Peyer's patch (tissue), 4 donors: ENCODE results near the gene ZNF579. TPM values are rescaled to one million over a fixed set of nuclear protein-coding genes. Genes with fewer than 3 reads are reported as not detected.

Source experiments
- DNase-seq, 3 donors: peaks; one replicate each; pipeline ENCODE4 v3.0.0-alpha.2; 2017 to 2019
- H3K27ac ChIP-seq, 4 donors: fragments of 200-600 bp; sonication (generic); one replicate each; pipeline ENCODE4 v1.5.1; 2016 to 2019
- H3K27me3 ChIP-seq, 2 donors: fragments of 200-600 bp; sonication (generic); one replicate each; pipeline ENCODE4 v1.5.1; 2019
- H3K36me3 ChIP-seq, 3 donors: fragments of 200-600 bp; sonication (generic); one replicate each; pipeline ENCODE4 v1.5.1; 2016 to 2019
- H3K4me1 ChIP-seq, 4 donors: fragments of 200-600 bp; sonication (generic); one replicate each; pipeline ENCODE4 v1.5.1; 2016 to 2019
- H3K4me3 ChIP-seq, 4 donors: fragments of 200-600 bp; sonication (generic); 1 replicate in 3 of 4; 2 replicates in 1 of 4; pipeline ENCODE4 v1.5.1; 2016 to 2019; ENCODE audit warnings: mild to moderate bottlenecking in 1 of 4
- H3K9me3 ChIP-seq, 4 donors: fragments of 200-600 bp; sonication (generic); one replicate each; pipeline ENCODE4 v1.5.1; 2016 to 2019; ENCODE audit warnings: mild to moderate bottlenecking in 1 of 4
- CTCF ChIP-seq, 6 experiments: fragments of 450-650 bp in 4 of 6; fragments of 200-600 bp in 2 of 6; sonication (generic) in 1 of 6; IDR thresholded peaks; one replicate each; pipeline ENCODE4 v1.5.1; 2017 to 2019; ENCODE audit warnings: antibody characterized with exemption in 6 of 6, mild to moderate bottlenecking in 3 of 6, moderate library complexity in 1 of 6
- POLR2A ChIP-seq, 2 donors: fragments of 450-650 bp; IDR thresholded peaks; one replicate each; pipeline ENCODE4 v1.5.1; 2017; ENCODE audit warnings: antibody characterized with exemption in 2 of 2, mild to moderate bottlenecking in 2 of 2, moderate library complexity in 2 of 2
- total RNA-seq, 4 donors: library from RNA; depleted of rRNA; stranded (reverse); fragments of >200 nt; gene quantifications; one replicate each; pipeline ENCODE4 v1.1.0, GENCODE V29; 2016

Gene ZNF579
- total RNA-seq, 4 donors from 2014 or later = 1.7 to 6.1 (median 3.1) TPM; not detected in 1

GRCh38 chr19:55600662-55601028 lies 20.0 kb upstream of the ZNF579 start:
- TF ChIP-seq POLR2A (IDR thresholded peaks at IDR 0.05) = no peak
- no peak for TF ChIP-seq CTCF (IDR thresholded peaks at IDR 0.05)
- H3K27ac ChIP-seq = peak overlapping the region; percentile 96 to 98 (median 96)
- no peak for DNase-seq

GRCh38 chr19:55599842-55600661 lies 19.4 kb upstream of the ZNF579 start, which contains the start of gene ZNF524:
TSS of gene ZNF524 (plus strand) at chr19:55600288. CDS start at chr19:55602113, 1,825 bp downstream.
- Histone ChIP-seq H3K36me3 (peaks cover 0 to 26% (median 0%) of the 10 kb centered on the region in 3 donors), H3K27me3 (no peaks in the 10 kb centered on the region), H3K27ac (peak within 1 kb of the TSS; percentile 96 to 98 (median 96)), H3K4me3 (peak within 1 kb of the TSS; percentile 61 to 99 (median 72)), H3K4me1 (peaks cover 0 to 30% (median 10%) of the 10 kb centered on the region in 4 donors), H3K9me3 (no peaks in the 10 kb centered on the region)
- peak in 1 of 2 donors; percentile 21 for TF ChIP-seq POLR2A (IDR thresholded peaks at IDR 0.05)
- TF ChIP-seq CTCF (IDR thresholded peaks at IDR 0.05) = peak in 1 of 6 experiments; percentile 8
- DNase-seq = peak; percentile 84 to 92 (median 92)

More at GRCh38 chr19:55600662-55601028, 20.0 kb upstream of the ZNF579 start:
- Histone ChIP-seq H3K4me3 (peak overlapping the region; percentile 61 to 99 (median 72)), H3K27me3 (no peaks in the 10 kb centered on the region), H3K4me1 (peaks cover 0 to 30% (median 10%) of the 10 kb centered on the region in 4 donors), H3K36me3 (peaks cover 0 to 20% (median 0%) of the 10 kb centered on the region in 3 donors), H3K9me3 (no peaks in the 10 kb centered on the region)

GRCh38 chr19:55599468-55599841 lies 18.8 kb upstream of the ZNF579 start, which contains the start of gene FIZ1:
TSS of gene FIZ1 (minus strand) at chr19:55599517. CDS start at chr19:55597865, 1,652 bp downstream.
- Histone ChIP-seq H3K4me1 (peaks cover 0 to 25% (median 8%) of the 10 kb centered on the region in 4 donors), H3K36me3 (peaks cover 0 to 29% (median 0%) of the 10 kb centered on the region in 3 donors)
- peak; percentile 98 to 99 (median 98) for DNase-seq

GRCh38 chr19:55598719-55599467 lies 18.2 kb upstream of the ZNF579 start:
- peak; percentile 90 to 96 (median 96) for DNase-seq
- no peaks in the 10 kb centered on the region for H3K27me3 ChIP-seq
- H3K9me3 ChIP-seq = no peaks in the 10 kb centered on the region
- H3K4me1 ChIP-seq = peaks cover 0 to 19% (median 5%) of the 10 kb centered on the region in 4 donors
- H3K27ac ChIP-seq = peak overlapping the region; percentile 96 to 98 (median 96)
- no peak for TF ChIP-seq CTCF (IDR thresholded peaks at IDR 0.05)
- peak; percentile 42 to 61 for TF ChIP-seq POLR2A (IDR thresholded peaks at IDR 0.05)
- H3K4me3 ChIP-seq = peak overlapping the region; percentile 61 to 99 (median 72)
- H3K36me3 ChIP-seq = peaks cover 0 to 29% (median 0%) of the 10 kb centered on the region in 3 donors

More at GRCh38 chr19:55599468-55599841, 18.8 kb upstream of the ZNF579 start, which contains the start of gene FIZ1:
- Histone ChIP-seq H3K27me3 (no peaks in the 10 kb centered on the region), H3K27ac (peak within 1 kb of the TSS; percentile 96 to 98 (median 96)), H3K4me3 (peak within 1 kb of the TSS; percentile 61 to 99 (median 72)), H3K9me3 (no peaks in the 10 kb centered on the region)
- TF ChIP-seq POLR2A (IDR thresholded peaks at IDR 0.05) = no peak
- TF ChIP-seq CTCF (IDR thresholded peaks at IDR 0.05) = no peak

- DNase-seq = peak in 1 of 3 donors; percentile 30
- TF ChIP-seq POLR2A (IDR thresholded peaks at IDR 0.05) (no peak), CTCF (IDR thresholded peaks at IDR 0.05) (no peak)
- Histone ChIP-seq H3K4me1 (peaks cover 0 to 14% (median 5%) of the 10 kb centered on the region in 4 donors), H3K27me3 (no peaks in the 10 kb centered on the region), H3K4me3 (no peak overlapping the region), H3K27ac (no peak overlapping the region), H3K9me3 (no peaks in the 10 kb centered on the region), H3K36me3 (peaks cover 0 to 29% (median 0%) of the 10 kb centered on the region in 3 donors)
Observed at GRCh38 chr19:55598034-55598433, 17.4 kb upstream of the ZNF579 start.
